ENCODE measurements around the gene GLIS1.

DNA sequence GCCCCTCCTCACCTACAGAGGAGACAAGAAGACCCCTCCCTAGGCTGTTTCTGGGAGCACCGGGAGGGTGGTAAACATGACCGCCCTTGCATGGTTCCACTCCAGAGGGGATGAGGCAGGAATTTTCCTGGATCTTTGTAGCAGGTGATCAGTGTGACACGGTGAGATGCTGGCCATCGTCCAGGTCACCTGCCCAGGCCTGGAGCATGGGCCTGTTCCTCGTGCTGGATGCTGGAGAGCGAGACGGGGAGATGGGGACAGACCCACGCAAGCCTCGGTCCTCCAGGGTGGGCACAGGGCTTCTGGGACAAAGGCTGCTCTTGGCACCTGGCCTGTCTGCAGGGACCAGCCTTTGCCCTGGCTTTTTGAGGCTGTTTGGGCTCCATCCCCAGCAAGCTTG, 233.6 kb downstream of the GLIS1 start:
- TF ChIP-seq, protein P1, sequence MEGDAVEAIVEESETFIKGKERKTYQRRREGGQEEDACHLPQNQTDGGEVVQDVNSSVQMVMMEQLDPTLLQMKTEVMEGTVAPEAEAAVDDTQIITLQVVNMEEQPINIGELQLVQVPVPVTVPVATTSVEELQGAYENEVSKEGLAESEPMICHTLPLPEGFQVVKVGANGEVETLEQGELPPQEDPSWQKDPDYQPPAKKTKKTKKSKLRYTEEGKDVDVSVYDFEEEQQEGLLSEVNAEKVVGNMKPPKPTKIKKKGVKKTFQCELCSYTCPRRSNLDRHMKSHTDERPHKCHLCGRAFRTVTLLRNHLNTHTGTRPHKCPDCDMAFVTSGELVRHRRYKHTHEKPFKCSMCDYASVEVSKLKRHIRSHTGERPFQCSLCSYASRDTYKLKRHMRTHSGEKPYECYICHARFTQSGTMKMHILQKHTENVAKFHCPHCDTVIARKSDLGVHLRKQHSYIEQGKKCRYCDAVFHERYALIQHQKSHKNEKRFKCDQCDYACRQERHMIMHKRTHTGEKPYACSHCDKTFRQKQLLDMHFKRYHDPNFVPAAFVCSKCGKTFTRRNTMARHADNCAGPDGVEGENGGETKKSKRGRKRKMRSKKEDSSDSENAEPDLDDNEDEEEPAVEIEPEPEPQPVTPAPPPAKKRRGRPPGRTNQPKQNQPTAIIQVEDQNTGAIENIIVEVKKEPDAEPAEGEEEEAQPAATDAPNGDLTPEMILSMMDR (IDR thresholded peaks at IDR 0.05), result no peak
- TF ChIP-seq EP300 (IDR thresholded peaks at IDR 0.05), result no peak
- no peak for TF ChIP-seq POLR2A (IDR thresholded peaks at IDR 0.05)
